ENCODE measurements around the gene GFPT2. TPM values are rescaled to one million over a fixed set of nuclear protein-coding genes. Genes with fewer than 3 reads are reported as not detected.

GFPT2 gene
- total and polyA plus RNA-seq, 10 of the 15 experiments (the other 5 are each of a cell fraction or from before 2014, with no cell fraction given): 0.05 to 0.33 (median 0.11) TPM; not detected in 4

DNA sequence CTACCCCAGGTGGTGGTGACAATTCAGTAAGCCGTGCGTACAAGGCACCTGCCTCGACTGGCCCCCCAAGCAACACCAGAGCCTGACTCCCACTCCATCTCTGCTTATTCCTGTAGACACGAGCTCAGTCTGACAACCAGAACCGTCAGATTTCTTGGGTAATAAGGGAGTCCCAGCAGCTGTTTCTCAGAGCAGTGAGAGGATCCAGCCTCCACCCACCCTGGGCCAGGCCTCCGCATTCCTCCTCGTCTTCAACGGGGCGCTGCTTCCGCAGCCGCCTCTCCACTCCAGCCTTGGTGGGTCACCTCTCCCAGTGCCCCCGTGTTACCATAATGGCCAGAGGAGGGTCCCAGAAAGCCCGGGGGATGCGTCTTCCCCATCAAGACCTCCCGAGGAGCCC, 27.7 kb upstream of the GFPT2 start:
- Histone ChIP-seq H3K27ac (ENCODE audit: control insufficient read depth, insufficient read depth) (no peak overlapping the region), H3K79me2 (ENCODE audit: control insufficient read depth, insufficient read depth, low read length) (no peaks in the 10 kb centered on the region), H3K36me3 (ENCODE audit: control insufficient read depth in 2 of 2, insufficient read depth in 2 of 2, low read length in 1 of 2) (no peaks in the 10 kb centered on the region), H3K9ac (ENCODE audit: control insufficient read depth, insufficient read depth, low read length) (no peak overlapping the region), H3K4me2 (ENCODE audit: control insufficient read depth, insufficient read depth) (no peak overlapping the region), H3K27me3 (replicated peaks in 1 of 2; ENCODE audit: control insufficient read depth in 2 of 2, insufficient read depth in 2 of 2, low read length in 1 of 2) (peaks cover 0 to 2% of the 10 kb centered on the region in 2 experiments), H3K4me1 (ENCODE audit: control insufficient read depth, insufficient read depth, low read length) (no peaks in the 10 kb centered on the region), H3K9me3 (replicated peaks; ENCODE audit: control insufficient read depth, insufficient read depth, low read length) (no peaks in the 10 kb centered on the region), H2AFZ (ENCODE audit: control insufficient read depth, low read depth, low read length) (no peak overlapping the region), H3K4me3 (no peak overlapping the region), H4K20me1 (ENCODE audit: control insufficient read depth, insufficient read depth) (no peaks in the 10 kb centered on the region)
- no TSS peak for BruUV-seq (replicated peaks)
- no peak for FAIRE-seq
- no peak for ATAC-seq
- ChIA-PET RAD21 (ENCODE audit: unreplicated experiment) (no interaction called here), POLR2A (no interaction called here), SMC1A (ENCODE audit: uncharacterized antibody, unreplicated experiment) (no interaction called here), CTCF (no interaction called here)
- 48% methylated on average over 15 of the region's 15 CpGs for WGBS (ENCODE audit: insufficient coverage, insufficient replicate concordance, low lambda C conversion rate, missing lambda C conversion rate)
- no peak for DNase-seq (ENCODE audit: low read depth, low spot score)
- intact Hi-C loops (cut with micrococcal nuclease; ENCODE audit: unreplicated experiment) (no loop called here), in situ Hi-C loops (cut with MboI) (no loop called here)
- TF ChIP-seq BMI1 (IDR thresholded peaks at IDR 0.05; ENCODE audit: borderline replicate concordance): no peak
- no peak for TF ChIP-seq LARP7 (IDR thresholded peaks at IDR 0.05)
- no peak for TF ChIP-seq CBX5 (IDR thresholded peaks at IDR 0.05; ENCODE audit: low read depth)
- no peak for TF ChIP-seq CHD2 (IDR thresholded peaks at IDR 0.05; ENCODE audit: borderline replicate concordance, low read depth, low read length)
- TF ChIP-seq CBX3 (IDR thresholded peaks at IDR 0.05; ENCODE audit: borderline replicate concordance, low read depth): no peak
- TF ChIP-seq ZBED1 (IDR thresholded peaks at IDR 0.05; ENCODE audit: borderline replicate concordance): no peak
- TF ChIP-seq SRF (IDR thresholded peaks at IDR 0.05; ENCODE audit: low read depth in 2 of 2, low read length in 2 of 2): no peak
- no peak for TF ChIP-seq WRNIP1 (IDR thresholded peaks at IDR 0.05; ENCODE audit: borderline replicate concordance, low read depth, low read length)
- no peak for TF ChIP-seq POLR2A (IDR thresholded peaks at IDR 0.05; ENCODE audit: low read depth, low read length)
- TF ChIP-seq, protein P1, sequence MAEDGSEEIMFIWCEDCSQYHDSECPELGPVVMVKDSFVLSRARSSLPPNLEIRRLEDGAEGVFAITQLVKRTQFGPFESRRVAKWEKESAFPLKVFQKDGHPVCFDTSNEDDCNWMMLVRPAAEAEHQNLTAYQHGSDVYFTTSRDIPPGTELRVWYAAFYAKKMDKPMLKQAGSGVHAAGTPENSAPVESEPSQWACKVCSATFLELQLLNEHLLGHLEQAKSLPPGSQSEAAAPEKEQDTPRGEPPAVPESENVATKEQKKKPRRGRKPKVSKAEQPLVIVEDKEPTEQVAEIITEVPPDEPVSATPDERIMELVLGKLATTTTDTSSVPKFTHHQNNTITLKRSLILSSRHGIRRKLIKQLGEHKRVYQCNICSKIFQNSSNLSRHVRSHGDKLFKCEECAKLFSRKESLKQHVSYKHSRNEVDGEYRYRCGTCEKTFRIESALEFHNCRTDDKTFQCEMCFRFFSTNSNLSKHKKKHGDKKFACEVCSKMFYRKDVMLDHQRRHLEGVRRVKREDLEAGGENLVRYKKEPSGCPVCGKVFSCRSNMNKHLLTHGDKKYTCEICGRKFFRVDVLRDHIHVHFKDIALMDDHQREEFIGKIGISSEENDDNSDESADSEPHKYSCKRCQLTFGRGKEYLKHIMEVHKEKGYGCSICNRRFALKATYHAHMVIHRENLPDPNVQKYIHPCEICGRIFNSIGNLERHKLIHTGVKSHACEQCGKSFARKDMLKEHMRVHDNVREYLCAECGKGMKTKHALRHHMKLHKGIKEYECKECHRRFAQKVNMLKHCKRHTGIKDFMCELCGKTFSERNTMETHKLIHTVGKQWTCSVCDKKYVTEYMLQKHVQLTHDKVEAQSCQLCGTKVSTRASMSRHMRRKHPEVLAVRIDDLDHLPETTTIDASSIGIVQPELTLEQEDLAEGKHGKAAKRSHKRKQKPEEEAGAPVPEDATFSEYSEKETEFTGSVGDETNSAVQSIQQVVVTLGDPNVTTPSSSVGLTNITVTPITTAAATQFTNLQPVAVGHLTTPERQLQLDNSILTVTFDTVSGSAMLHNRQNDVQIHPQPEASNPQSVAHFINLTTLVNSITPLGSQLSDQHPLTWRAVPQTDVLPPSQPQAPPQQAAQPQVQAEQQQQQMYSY (CRISPR knock-in tag; IDR thresholded peaks at IDR 0.05): no peak
- TF ChIP-seq IKZF2 (IDR thresholded peaks at IDR 0.05): no peak
- TF ChIP-seq MTA2 (IDR thresholded peaks at IDR 0.05; ENCODE audit: low read depth): no peak
- no peak for TF ChIP-seq GABPA (IDR thresholded peaks at IDR 0.05; ENCODE audit: low read depth)
- no peak for TF ChIP-seq SMAD1 (IDR thresholded peaks at IDR 0.05; ENCODE audit: low read depth, partially characterized antibody)
- no peak for TF ChIP-seq RUNX3 (IDR thresholded peaks at IDR 0.05; ENCODE audit: low read length)
- TF ChIP-seq, protein P2, sequence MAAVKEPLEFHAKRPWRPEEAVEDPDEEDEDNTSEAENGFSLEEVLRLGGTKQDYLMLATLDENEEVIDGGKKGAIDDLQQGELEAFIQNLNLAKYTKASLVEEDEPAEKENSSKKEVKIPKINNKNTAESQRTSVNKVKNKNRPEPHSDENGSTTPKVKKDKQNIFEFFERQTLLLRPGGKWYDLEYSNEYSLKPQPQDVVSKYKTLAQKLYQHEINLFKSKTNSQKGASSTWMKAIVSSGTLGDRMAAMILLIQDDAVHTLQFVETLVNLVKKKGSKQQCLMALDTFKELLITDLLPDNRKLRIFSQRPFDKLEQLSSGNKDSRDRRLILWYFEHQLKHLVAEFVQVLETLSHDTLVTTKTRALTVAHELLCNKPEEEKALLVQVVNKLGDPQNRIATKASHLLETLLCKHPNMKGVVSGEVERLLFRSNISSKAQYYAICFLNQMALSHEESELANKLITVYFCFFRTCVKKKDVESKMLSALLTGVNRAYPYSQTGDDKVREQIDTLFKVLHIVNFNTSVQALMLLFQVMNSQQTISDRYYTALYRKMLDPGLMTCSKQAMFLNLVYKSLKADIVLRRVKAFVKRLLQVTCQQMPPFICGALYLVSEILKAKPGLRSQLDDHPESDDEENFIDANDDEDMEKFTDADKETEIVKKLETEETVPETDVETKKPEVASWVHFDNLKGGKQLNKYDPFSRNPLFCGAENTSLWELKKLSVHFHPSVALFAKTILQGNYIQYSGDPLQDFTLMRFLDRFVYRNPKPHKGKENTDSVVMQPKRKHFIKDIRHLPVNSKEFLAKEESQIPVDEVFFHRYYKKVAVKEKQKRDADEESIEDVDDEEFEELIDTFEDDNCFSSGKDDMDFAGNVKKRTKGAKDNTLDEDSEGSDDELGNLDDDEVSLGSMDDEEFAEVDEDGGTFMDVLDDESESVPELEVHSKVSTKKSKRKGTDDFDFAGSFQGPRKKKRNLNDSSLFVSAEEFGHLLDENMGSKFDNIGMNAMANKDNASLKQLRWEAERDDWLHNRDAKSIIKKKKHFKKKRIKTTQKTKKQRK (IDR thresholded peaks at IDR 0.05; ENCODE audit: low read depth, low read length): no peak
- TF ChIP-seq YBX1 (IDR thresholded peaks at IDR 0.05): no peak

Measured in GM12878 (cell line).